ENCODE measurements around the gene PHKA2.
A peak's percentile ranks its signal among the peaks of the same experiment; 100 is the strongest.
"Not testable (repeated sequence)": the region's sequence is repeated elsewhere in the genome, so short reads cannot be mapped to it uniquely, and the experiment has no call there.

The PHKA2 gene, protein sequence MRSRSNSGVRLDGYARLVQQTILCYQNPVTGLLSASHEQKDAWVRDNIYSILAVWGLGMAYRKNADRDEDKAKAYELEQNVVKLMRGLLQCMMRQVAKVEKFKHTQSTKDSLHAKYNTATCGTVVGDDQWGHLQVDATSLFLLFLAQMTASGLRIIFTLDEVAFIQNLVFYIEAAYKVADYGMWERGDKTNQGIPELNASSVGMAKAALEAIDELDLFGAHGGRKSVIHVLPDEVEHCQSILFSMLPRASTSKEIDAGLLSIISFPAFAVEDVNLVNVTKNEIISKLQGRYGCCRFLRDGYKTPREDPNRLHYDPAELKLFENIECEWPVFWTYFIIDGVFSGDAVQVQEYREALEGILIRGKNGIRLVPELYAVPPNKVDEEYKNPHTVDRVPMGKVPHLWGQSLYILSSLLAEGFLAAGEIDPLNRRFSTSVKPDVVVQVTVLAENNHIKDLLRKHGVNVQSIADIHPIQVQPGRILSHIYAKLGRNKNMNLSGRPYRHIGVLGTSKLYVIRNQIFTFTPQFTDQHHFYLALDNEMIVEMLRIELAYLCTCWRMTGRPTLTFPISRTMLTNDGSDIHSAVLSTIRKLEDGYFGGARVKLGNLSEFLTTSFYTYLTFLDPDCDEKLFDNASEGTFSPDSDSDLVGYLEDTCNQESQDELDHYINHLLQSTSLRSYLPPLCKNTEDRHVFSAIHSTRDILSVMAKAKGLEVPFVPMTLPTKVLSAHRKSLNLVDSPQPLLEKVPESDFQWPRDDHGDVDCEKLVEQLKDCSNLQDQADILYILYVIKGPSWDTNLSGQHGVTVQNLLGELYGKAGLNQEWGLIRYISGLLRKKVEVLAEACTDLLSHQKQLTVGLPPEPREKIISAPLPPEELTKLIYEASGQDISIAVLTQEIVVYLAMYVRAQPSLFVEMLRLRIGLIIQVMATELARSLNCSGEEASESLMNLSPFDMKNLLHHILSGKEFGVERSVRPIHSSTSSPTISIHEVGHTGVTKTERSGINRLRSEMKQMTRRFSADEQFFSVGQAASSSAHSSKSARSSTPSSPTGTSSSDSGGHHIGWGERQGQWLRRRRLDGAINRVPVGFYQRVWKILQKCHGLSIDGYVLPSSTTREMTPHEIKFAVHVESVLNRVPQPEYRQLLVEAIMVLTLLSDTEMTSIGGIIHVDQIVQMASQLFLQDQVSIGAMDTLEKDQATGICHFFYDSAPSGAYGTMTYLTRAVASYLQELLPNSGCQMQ

DNA sequence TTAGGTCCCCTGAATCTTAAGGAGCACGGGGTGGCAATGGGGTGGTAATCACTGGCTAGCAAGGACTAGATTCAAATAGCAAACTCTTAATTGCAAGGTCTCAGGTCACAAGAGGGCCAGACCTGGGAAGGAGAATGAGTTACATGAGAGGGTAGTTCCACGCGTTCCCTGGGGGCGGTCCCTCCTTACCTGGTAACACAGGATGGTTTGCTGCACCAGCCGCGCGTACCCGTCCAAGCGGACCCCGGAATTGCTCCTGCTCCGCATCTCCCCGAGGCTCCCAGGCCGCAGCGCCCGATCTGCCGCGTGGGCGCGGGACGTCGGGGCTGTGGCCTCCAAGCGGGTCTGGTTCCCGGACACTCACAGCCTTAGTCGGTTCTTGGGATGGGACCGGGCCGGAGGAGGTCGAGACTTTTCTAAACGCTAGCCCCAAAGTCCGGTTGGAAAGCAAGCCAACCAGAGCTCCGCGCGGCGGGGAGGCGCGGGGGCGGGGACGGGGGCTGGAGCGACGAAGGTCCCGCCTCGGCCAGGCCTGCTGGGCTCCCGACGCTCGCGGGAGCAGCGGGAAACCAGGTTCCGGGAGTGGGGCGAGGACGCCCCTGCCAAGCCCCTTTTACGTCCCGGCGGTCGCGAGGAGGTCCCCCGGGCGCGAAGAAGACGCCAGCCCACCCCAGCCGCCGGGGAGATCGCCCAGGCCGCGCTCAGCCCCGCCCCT is at the start of gene PHKA2:
PHKA2 (minus strand) TSS at position 449 of the 715 bp plus-strand sequence; CDS start at position 267, 182 bp downstream.
- DNase-seq (ENCODE audit: low spot score), result peak; percentile 34

DNA sequence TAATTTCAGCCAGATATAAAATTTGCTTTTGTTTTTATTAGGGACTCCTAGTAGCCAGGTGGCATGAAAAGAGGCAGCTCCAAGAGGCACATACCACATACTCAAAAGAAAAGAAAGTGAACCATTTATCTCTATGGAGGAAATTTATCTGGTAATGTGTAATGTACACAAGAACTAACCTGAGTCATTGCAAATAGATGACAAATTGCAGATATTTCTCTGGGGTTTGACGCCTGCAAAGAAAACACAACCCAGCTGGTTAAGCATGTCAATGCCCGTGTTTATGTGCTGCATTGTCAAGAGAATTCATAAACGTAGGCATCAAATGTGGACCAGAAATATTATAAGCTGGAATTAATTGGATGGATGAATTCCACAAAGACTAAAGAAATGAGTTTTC is 46.9 kb upstream of the PHKA2 start:
- no peak for DNase-seq (ENCODE audit: low spot score)

DNA sequence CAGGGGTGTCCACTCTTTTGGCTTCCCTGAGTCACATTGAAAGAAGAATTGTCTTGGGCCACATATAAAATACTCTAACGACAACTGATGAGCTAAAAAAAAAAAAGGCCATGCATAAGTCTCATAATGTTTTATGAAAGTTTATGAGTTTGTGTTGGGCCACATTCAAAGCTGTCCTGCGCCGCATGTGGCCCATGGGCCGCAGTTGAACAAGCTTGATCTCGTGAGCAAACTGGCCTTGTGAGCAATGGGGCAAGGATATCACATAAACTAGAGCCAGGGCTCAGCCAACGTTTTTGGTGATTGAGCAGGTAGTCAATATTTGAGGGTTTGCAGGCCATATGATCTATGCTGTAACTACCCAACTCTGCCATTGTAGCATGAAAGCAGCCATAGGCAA is 44.6 kb upstream of the PHKA2 start:
- no peak for DNase-seq (ENCODE audit: low spot score)

DNA sequence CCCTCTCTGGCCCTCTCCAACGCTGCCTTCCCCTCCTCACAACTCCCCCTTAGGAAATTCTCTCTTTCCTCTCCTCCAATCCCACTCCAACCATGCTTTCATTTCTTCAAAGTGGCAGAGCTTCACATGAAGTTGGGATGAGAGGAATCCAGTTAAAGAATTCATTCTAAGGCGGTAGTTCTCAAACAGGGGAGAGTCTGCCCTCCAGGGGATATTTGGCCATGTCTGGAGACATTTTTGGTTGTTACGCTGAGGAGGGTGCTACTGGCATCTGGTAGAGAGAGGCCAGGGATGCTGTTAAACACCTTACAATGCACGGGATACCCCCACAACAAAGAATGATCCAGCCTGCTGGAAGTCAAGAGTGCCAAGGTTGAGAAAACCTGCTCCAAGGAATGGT is 40.5 kb upstream of the PHKA2 start:
- no peak for DNase-seq (ENCODE audit: low spot score)

DNA sequence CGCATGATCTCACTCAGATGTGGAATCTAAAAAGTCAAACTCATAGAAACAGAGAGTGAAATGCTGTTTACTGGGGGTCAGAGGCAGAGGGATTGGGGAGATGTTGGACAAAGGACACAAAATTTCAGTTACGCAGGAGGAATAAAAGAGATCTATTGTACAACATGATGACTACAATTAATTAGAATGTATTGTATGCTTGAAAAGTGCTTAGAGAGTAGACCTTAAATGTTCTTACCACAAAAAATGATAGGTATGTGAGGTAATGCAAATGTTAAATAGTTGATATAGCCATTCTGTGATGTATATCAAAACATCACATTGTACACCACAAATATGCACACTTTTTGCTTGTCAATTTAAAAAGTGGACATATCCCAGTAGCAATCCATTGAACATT is 36.1 kb upstream of the PHKA2 start:
- DNase-seq (ENCODE audit: low spot score), result no peak

DNA sequence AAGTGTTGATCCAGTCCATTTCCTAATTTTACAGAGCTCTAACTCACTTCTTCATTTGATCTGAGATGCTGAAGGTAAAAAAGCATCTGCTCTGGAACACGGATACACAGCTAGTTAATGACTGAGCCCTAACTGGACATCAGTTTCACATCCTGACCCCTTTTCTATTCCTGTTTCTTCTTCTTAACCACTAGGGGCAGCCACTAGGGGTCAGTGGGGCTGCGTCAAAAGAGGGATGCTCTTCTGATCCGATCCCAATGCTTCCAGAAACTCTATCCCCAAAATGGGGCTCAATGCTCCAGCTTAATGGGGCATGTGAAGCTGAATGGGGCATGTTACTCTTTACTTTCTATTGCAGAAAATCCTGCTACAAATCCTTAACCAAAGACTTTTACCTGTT is 33.4 kb upstream of the PHKA2 start:
- peak; percentile 70 for DNase-seq (ENCODE audit: low spot score)

DNA sequence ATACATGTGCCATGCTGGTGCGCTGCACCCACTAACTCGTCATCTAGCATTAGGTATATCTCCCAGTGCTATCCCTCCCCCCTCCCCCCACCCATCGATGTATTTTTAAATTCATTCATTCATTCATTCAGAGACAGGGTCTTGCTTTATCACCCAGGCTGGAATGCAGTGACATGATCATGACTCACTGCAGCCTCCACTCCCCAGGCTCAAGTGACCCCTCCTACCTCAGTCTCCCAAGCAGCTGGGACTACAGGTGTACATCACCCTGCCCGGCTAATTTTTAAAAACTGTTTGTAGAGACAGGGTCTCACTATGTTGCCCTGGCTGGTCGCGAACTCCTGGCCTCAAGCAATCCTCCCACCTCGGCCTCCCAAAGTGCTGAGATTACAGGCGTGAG is 32.7 kb upstream of the PHKA2 start:
- not testable (repeated sequence) for DNase-seq (ENCODE audit: low spot score)

DNA sequence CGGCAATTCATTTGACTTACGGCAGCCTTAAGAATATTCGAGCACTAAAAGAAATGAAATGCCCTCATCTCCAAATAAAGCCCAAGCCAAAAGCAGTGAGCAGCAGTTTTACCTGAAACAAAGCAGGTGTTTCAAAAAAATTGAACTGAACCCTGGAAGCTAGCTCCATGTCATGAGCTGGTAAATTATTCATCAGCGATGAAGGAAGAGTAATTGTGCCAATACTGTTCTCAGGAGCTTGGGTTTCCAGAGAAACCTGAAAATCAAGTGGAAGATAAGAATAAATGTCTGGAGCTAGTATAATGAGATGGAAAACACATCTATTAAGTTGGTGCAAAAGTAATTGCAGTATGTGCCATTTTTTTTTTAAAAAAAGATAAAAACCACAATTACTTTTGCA is 24.0 kb upstream of the PHKA2 start:
- DNase-seq (ENCODE audit: low spot score), result no peak

DNA sequence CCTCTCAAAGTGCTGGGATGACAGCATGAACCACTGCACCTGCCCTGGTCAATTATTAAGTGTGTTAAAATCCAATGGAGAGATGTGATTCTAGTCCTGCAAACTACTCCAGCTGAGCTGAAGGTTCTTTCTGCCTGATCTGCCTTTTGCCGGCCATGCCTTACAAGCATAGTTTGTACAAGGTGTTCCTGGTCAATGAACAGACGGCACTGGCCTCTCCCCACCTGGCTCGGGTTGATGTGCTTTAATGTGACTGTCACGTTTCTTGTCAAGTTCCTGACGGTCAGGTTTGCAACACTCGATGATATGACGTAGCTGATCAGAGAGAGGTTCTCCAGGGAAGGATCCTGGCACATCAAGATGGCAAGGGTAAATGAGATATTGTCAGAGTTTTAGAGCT is 23.1 kb upstream of the PHKA2 start:
- DNase-seq (ENCODE audit: low spot score), result no peak

DNA sequence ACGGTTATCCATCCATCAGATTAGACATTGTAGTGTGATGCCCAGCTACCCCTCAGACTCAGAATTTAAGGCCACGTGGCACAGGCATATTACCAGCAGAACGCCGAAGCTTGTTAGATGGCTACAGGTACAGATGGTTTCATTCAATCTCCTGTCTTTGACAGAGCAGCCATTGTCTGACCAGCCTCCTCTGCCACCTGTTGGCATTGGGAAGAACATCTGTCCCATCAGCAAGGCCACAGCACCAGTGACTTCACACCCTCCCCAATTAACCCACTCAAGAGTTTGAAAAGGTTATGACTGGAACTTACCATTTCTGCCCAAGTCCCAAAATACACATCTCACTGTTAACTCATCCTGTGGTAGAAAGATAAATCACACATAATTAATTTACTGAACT is 22.0 kb upstream of the PHKA2 start:
- no peak for DNase-seq (ENCODE audit: low spot score)

DNA sequence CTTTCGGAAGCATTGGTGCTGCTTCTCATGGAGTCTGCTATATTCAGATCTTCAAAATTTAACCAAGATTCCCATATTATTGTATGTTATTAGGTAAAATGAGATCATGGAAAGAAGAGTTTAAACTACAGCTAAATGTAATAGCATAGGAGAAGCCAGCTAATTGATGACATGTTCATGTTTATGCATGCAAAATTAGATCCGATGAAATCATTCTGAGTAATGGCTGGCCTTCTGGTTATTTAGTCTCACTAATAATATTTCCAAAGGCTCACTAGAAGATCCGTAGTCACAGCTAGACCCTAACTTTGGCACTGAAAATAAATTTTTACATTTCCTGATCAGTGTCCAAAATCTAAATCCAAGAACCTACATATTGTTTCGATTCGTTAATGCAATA is 19.8 kb upstream of the PHKA2 start:
- DNase-seq (ENCODE audit: low spot score), result no peak

DNA sequence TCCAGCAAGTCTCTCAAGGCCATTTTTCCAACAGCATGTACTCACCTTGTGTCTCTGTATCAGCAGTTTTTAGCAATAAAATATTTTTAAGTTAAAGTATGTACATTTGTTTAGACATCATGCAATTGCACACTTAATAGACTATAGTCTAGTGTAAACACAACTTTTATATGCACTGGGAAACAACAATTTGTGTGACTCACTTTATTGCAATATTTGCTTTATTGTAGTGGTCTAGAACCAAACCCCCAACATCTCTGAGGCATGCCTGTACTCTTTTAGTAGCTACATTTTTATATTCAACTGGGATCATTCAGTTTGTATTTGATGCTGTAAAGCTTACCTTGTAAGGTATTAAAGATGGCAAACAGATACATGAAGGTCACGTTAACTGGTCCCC is 14.7 kb upstream of the PHKA2 start:
- no peak for DNase-seq (ENCODE audit: low spot score)

DNA sequence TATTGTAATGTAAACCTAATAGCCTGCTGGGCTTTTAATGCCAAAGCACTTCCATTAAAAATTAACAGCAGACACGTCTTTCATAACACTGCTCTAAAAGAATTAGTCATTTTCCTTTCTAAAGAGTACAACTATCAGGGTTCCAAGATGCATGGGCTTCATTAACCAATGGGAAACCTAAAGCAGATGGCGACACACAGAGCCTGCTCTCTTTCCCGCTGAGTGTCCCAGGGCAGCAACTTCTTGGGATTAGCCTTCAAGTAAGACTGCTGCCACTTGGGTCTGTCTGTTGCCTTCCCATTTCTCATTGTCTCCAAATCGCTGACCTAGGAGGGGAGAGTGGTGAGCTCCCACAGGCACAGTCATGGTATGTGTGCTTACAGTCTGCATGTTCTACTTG is 14.0 kb upstream of the PHKA2 start:
- DNase-seq (ENCODE audit: low spot score), result no peak

DNA sequence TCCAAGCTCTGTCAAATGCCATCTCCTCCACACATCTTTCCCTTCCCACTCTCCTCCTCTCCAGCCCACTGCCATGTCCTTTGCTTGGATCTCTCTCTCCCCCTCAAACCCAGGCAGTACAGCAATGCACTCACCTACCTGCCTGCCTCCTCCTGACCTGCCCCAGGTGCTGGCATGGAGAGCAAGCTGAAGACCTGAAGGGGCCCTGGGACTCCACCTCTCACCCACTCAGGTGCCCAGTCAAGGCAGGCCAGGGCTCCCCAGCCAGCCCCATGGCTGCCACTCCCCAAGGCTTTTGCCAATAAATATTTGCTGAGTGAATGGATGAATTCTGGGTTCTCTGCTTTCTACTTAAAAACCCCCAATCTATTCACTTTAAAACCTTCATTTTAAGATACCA is 12.6 kb upstream of the PHKA2 start:
- no peak for DNase-seq (ENCODE audit: low spot score)

DNA sequence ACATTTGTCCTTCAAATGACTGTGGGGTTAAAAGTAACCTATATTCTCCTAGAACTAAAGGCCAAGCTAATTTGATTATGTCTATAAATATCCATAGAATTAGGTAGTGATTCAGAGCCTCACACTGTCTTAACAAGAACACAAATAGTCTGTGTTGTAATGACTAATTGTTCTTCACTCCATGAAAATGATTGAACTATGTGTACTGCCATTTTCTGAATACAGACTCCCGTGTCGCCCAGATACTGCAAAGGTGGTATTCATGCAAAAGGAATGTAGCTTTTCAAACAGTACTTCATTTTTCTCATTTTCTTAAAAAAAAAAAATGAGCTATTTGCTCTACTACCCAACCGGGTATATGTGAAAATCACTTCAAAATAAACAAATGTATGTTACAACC is 11.3 kb upstream of the PHKA2 start:
- DNase-seq (ENCODE audit: low spot score), result no peak

DNA sequence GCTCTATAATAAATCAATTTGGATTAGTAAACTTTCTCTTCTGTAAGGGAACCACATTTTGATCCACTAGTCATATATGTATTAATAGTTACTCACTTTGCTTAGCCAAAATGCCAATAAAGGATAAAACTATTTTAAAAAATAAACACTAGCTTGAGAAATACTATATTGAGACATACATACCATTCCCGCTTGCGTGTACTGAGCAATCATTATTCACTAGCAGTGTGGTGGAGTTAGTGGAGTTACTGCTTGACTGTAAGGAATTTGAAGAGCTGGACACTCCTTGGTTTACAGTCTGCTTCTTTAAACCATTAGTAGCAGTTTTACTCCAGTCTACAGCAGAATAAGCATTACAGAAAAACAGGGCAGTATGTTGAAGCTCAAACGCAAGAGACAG is 10.8 kb upstream of the PHKA2 start:
- no peak for DNase-seq (ENCODE audit: low spot score)

DNA sequence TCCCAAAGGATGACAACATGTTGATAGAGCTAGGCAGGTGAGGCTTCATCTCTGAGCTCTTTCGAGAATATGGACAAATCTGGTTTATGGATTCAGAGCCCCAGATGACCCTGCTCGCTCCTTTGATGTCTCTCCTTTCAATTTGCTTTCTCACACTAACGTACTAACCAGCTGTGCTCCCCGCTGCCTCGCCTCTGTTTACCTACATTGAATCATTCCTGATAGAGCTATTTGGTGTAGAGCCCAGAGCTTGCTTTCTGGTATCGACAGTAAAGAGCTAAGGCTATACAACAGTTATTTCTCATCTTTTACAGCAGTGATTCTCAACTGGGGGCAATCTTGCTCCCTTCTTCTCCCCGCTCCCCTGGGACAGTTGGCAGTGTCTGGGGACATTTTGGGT is 8.9 kb upstream of the PHKA2 start:
- DNase-seq (ENCODE audit: low spot score), result no peak

DNA sequence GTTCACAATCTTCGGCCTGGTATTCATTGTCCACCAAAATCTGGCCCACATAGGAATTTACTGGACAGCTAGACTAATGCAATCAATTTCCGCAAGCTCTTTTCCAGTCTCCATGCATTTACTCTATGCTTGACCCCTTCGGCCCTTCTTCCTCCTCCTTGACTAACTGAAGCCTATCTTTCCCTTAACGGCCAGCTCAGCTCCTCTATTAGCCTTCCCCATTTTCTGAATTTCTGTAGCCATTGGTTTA is 1.2 kb upstream of the PHKA2 start:
- DNase-seq (ENCODE audit: low spot score), result no peak

DNA sequence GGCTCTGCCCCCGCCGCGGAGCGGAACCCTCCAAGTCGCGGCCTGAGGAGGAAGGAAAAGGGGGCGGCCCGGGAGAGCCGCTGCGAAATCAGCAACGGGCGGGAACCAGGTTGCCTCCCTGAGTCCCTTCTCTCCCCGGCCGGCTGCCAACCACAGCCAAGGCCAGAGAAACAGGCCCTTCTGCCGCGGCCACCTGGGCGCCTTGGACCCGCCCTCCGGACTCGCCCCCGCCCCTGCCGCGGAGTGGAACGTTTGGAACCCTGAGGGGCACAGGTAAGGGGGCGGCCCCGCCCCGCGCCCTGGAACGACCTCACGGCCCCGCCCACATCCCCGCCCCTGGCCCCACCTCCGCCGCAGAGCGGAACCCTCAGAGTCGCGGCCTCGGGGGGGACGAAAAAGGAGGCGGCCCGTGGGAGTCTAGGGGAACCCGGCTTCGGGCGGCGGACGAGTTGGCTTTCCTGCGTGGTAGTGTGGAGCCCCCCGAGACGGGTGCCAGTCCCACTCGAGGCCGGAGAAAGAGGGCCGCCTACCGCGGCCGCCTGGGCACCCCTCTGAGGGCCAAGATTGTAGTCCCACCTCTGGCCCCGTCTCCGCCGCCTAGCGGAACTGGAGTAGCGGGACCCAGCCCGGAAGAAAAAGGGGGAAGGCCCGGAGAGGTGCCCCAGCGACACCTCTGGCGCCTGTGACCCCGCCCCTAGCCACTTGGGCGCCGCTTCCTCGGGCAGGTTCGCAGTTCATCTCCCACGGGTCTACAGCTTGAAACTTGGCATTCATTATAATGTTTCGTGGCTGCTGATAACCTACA is 669 bp upstream of the PHKA2 start:
- peak; percentile 76 for DNase-seq (ENCODE audit: low spot score)

DNA sequence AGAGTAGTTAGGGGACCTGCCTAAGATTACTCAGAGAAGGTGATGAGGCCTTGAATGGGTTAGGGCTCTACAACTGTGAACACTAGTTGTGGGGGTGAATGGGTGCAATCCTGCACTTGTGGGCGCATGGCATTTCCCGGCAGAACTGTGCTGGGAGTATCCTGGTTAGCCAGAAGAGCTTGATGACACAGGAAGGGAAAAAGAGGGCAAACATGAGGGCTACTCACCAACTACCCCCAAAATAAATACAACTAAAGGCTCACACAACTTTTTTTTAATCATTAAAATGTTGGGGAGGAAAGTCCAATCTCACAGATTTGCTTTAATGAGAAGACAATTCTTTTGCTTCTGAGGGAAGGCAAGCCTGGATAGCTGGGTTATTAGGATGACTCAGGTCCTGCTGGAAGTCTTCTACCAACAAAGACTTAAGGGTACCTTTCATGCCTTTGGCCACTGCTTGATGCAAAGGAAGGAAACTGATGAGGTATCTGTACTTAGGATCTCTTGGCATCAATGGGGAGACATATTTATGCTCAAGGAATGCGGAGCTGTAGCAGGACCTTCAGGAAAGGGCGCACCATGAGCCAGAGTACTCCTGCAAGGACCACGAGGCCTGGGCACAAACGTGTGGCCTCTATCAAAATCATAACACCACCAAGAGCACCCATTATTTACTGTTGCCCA is 2.6 kb downstream of the PHKA2 start:
- DNase-seq (ENCODE audit: low spot score), result no peak

DNA sequence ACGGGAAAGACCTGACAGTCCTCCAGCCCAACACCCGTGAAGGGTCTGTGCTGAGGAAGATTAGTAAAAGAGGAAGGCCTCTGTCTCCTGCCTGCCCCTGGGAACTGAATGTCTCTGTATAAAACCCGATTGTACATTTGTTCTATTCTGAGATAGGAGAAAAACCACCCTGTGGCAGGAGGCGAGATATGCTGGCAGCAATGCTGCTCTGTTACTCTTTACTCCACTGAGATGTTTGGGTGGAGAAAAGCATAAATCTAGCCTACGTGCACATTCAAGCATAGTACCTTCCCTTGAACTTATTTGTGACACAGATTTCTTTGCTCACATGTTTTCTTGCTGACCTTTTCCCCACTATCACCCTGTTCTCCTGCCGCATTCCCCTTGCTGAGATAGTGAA is 3.7 kb downstream of the PHKA2 start:
- not testable (repeated sequence) for DNase-seq (ENCODE audit: low spot score)

Data from RKO (cell line).